Endometrium (tissue), 2 donors: ENCODE measurements around the gene ATP2C2.

Experiments used
- FAIRE-seq: peaks from 2 replicates; lab custom pipeline; 2012; peaks lifted over from hg19 to GRCh38; lab: Jason Lieb, UNC
- donor health status: control.
- donor health status: control.

The ATP2C2 gene

DNA sequence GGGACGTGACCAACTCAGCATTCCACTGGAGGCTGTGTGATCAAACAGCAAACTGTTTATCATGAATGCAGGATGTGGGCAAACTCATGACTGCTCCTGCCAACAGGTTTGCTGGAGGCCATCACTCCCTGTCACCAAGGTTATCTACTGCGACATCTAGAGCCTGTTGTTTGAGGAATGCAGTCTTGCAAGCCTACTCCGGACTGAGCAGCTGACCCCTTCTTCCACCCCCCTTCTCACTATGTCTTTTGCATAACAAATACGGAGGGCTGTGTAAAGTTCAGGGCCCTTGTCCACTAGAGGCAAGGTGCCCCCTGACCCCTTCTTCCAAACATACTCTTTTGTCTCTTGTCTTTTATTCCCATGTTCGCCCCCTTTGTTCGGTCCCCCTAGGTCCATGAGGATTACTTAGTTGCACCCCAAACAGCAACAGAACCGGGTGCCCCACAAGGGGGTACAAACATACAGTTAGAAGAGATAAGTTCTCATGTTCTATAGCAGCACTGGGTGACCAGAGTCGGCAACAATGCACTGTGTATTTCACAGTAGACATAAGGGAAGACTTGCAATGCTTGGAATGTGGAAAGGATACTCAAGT is 107.4 kb downstream of the ATP2C2 start:
- FAIRE-seq: no peak

DNA sequence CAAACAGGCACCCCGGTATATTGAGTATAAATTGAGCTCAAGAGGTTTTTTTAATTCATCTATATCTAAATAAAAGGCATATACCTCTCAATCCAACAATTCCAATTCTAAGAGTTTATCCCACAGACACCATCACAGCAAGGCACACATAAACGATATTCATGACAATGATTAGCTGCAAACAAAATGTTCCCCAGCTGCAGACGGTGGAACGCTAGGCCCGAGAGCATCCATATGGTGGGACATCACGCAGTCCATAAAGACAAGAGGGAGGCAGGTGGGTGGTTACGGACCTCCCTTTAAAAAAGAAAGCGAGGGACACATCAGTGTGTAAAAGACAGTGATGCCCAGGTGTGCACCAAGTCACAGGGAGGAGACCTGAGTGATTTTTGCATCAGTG is 108.1 kb downstream of the ATP2C2 start:
- no peak for FAIRE-seq

DNA sequence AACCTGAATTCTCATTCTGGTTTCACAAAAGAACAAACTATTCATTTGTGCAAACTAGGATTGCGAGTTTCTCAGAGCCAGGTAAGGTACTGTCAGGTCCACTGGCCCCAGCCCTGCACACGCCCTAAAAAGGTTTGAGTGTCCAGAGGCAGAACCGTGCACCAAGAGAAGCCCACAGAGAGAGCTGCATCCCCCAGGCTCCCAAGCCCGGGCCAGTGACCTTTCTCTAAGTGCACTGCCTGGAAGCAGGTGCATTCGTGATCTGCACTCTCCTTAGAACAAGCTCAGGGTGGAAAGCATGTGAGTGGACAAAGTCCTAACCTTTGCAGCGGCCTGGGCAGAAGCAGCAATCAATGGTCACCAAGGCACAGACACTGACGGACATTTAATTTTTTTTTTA is 109.3 kb downstream of the ATP2C2 start:
- no peak for FAIRE-seq

DNA sequence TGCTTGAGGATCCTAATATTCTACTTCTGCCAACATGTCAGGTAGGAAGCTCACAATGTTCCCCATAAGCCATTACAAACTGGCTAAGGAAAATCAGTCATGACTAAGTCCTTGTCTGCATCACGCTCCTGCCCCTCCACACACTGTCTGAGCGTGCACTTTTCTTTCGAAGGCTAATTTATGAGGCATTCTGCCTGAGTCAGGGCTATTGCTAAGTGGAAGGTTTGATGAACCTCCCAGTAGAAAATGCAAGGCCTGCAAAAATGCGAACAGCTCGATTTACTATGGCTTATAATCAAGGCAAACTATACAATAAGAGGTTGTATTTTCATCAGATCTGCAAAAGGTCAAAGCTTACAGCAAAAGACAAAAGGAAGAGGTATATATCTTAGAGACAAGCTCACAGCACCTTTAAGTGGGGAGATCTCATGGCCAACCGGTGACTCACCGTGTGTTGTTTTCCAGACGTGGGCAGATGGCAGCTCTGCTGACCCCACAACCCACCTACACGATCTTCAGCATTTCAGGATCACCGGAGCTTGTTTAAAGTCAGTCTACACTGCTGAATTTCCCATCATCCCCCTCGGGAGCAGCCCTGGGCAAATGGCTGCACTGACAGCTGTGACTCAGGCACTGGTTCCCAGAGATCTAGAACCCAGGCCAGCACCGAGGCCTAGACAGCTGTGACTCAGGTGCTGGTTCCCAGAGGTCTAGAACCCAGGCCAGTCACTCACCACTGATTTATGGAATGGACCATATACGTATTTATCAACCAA is 110.0 kb downstream of the ATP2C2 start:
- FAIRE-seq: no peak

DNA sequence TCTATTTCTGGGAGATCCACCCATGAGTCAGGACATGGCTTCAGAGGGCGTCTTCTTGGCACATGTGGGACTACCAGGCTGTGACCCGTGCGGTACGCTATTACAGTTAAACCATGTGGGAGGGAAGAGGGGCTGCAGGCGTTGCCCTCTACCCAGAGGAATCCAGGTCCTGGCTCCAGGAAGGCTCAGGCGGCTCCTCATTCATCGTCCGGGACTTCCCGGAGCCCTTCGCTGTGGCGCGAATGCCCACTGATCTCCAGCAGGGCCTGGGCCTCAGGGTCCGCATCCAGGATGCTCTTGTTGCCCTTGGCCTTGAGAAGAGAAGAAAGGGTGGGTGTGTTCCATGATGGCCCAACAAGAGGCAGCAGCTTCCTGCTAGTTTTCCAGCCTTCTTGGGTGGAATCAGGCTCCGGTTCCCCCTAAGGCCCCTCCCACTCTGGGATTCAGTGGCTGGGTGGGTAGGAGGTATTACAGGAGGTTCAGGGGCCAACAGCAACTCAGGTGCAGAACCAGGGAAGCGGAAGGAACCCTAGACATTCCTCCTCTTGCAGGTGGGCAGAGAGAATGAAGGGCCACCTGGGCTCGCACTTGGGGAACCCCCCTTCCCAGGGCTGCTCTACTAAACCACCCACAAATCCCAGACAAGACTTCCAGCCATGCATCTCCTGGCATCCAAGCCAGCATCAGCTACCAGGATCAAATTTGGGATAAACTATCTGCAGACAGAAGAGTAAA is 111.5 kb downstream of the ATP2C2 start:
- no peak for FAIRE-seq

DNA sequence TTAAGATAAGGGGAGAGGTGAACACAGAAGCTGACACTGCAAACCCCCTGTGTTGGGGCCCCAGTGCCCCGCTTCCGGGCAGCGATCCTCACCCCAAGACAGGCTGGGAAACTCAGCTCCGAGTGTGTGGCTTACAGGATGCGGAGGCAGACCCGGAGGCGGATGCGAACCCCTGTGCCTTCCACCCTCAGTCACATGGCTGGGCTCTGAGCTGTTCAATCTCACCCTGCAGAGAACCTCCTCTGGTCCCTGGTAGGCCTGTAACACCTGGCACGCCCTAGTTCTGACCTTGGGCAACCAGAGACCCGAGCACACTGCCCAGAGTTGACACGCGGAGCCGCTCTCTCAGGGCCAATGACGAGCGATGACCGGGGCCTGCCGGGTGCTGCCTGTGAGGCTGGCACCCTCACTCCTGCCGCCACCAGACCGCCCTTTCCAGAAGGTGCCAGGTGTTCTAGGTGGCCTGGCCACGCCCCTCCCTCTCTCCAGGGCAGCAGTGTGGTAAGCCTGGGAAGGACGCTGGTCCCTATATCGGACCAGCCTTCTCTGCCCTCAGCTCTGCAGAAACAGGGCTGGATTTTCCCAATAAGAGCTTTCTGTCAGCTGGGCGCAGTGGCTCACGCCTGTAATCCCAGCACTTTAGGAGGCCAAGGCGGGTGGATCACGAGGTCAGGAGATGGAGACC is 112.9 kb downstream of the ATP2C2 start:
- FAIRE-seq: no peak

DNA sequence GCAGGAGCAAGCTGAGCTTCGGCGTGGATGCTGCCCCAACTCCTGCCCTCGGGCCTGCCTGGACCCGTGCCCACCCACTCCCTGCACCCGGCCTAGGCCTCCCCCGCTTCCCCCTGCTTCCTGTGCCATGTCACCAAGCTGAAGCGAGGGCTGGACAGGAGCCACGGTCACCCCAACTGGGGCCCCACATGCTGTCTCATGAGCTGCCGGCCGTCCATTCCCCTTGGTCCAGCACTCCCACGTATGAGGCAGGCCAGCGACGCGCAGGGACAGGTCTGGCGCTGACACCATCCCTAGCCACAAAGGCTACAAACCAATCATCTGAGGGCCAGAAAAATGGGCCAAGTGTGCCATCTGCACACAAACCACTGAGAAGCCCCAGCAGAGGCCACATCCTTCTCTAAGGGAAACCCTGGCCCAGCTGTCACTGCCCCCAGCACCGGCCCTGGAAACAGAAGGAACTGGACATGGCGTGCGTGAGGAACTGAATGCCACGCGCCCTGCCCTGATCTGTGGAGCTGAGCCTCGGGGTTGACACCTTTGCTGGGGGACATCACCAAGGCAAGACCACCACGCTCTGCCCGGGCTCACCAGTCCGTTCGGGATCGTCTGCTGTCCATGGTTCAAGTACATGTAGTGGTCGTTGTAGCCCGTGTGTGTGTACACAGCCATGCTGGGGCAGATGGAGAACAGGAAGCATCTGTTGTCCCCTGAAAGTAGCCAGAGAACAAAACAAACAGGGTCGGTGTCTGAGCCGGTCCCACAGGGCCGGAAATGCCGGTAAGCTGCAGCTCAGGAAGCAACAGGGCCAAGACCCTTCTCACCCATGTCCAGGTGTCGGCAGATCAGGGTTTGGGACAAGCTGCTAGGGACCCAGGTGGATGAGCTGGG is 113.9 kb downstream of the ATP2C2 start:
- FAIRE-seq: no peak

DNA sequence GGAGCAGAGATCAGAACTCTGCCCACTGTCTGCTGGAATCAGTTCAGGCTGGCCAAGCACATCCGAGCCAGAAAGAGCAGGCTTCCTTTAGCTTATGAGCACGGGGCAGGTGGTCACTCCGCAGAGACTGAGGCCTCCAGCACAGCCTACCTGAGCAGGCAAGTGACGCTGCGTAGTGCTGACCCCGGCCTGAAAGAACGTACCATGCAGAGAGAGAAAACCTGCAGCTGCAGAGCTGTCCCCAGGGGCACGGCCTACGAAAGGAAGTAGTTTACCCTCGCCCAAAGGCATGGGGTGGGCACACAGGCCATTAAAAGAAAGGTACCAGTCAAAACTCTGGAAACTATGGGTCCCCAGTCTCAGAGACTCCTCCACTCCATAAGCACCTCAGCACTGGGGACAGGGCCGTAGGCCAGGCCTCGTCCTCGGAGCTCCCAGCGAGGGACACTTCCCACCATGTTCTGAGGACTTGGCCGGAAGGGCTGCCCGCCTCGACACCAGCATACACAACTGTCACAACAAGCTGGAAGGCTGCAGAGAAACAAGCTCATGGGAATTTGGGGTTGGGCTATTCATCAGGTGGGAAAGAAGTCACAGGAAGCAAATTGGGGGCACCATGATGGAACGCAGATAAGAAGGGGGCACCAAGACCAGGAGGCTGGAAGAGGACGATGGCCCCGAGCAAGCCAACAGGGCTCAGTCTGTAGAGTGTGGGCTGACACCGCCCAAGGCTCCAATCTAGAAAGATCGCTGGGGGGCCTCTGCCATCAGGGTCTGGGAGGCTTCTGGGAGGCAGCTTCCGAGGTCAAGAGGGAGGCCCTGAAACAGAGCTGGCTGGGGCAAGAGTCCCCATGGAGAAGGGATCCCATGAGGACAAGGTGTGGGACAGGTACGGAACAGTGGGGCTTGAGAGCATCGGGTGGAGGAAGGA is 114.9 kb downstream of the ATP2C2 start:
- FAIRE-seq: no peak

DNA sequence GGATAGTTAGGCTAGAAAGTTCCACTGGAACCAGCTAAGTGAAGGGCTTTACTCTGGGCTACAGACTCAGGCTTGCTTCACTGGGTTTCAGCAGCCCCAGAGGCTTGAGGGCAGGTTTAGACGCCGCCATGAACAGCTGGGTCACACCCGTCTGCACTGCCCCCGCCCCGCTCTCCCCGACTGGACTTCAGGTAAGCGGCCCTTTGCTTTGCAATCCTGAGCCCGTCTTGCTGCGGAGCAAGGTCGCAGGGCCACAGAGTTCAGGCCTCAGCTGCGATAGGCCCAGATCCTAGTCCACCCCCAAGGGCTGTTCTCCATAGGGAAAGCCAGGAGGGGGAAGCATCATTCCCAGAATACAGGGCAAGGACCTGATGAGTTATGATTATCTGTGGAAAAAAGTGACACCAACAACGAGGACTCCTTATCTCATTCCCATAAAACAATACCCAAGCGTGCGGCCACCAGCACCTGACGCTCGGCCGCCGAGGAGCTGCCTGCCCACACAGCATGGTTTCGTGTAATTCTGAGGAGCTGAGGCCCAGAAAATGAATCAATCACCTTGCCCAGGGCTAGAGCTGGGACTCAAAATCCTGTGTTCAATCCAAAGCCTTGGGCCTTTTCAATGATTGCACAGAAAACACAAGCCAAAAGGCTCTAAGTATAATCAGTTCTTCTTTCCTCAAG is 115.7 kb downstream of the ATP2C2 start:
- no peak for FAIRE-seq

DNA sequence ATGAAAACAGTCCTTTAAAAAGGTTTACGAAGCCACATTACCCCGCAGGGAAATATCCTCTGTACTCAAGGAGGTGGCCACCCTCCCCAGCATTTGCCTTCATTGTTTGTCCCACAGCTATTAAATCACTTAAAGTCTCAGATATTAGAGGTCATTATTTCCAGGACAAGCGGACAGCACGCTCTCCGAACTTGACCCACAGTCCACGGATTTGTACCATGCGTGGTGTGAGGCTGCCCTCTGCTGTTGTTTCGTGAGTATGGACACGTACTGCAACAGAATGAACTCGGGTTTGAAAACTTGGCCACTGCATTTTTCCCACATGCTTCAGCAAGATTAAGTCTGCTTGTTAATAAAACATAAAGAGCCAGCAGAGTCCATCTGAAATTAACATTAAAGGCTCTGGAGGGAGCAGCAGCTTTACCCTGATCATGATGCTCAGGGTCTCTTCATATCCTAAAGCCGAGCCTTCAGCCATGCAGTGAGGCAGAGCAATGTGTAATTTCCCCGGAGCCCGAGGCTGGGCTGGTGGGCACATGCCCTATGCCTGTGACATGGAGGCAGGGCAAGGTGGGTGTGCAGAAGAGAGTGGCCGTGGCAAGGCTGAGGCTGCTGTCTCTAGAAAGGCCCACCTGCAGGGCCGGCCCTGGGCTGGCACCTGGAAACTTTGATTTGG is 116.4 kb downstream of the ATP2C2 start:
- FAIRE-seq: peak; percentile 75

DNA sequence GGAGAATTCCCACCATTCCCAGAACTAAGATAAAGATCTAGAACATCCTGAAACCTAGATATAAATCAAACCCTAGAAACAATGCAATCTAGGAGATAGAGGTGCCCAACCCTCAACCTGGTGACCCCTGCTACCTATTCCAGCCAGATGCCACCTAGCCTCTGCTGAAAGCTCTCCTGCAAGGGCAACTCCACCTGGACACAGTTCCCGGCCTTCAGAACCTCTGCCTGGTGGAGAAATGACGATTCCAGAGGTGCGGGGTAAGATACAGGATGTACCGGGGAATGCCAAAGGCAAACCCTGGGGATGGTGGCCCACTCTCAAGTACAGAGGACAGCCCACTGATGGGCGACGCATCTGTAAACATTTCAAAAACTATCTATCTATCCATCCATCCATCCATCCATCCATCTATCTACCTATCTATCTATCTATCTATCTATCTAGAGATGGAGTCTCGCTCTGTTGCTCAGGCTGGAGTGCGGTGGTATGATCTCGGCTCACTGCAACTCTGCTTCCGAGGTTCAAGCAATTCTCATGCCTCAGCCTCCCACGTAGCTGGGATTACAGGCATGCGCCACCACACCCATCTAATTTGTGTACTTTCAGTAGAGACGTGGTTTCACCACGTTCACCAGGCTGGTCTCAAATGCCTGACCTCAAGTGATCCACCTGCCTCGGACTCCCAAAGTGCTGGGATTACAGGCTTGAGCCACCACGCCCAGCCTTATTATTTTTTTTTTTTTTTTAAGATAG is 117.1 kb downstream of the ATP2C2 start:
- FAIRE-seq: no peak

DNA sequence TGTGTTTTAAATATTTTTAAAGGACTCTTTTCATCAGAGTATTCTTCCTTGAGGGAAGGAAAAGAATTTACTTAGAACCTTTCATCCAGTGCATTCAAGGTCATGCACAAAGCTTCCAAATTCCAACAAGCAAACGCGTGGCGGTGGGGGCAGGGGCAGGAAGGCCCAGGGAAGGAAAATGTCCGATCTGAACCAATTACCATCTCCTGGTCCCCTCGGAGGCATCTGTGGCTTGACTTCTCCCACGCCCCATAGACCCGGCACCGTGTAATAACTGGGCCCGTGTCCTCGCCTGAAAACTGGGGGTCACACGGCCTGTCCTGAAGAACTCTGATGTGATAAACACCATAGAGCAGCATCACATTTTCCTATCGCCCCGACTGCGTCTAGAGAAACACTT is 117.8 kb downstream of the ATP2C2 start:
- no peak for FAIRE-seq

DNA sequence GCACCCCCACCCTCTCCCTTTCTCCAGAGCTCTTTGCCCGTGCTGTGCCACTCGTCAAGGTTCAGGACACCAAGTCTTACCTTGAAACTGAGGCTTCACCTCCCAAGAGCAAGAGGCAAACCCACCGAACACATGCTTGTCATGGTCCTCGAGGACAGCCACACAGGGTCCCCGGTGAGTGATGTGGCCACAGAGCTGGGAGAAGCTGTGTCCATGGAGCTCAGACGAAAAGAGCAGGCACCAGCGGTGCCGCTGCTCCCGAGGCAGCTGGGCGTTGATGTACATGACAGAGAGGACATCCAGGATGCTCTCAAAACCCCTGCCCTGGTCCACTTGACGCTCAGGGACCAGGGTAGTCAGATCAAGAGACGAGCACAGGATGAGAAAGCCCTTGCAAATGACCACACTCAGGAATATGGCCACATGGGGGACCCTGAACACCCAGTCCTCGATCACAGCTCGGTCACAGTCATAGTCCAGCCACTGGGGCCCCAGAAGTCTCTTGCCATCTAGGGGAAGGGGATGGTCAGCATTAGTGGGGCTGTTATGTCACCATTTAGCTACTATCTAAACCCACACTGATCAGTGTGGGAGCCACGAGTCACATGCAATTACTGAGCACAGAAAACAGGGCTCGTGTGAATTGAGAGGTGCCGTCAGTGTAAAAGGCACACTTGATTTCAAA is 118.4 kb downstream of the ATP2C2 start:
- FAIRE-seq: no peak

DNA sequence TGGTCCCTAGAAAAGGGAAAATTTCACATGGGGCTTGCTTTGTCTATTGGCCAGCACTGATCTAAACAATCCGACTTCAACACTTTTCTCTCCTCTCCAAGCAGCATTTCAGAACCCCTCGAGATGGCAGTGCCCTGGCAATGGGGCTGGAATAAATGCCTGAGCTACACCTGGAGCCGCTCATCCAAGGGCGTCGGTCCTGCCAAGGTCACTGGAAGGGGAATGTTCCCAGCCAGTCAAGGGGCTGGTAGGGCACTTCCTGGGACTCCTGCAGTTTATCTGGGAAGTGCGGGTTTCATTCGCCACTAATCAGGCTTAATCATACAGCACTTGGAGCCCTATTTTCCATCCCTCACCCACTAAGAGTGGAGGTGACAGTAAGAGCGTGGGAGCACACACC is 119.0 kb downstream of the ATP2C2 start:
- FAIRE-seq: no peak

DNA sequence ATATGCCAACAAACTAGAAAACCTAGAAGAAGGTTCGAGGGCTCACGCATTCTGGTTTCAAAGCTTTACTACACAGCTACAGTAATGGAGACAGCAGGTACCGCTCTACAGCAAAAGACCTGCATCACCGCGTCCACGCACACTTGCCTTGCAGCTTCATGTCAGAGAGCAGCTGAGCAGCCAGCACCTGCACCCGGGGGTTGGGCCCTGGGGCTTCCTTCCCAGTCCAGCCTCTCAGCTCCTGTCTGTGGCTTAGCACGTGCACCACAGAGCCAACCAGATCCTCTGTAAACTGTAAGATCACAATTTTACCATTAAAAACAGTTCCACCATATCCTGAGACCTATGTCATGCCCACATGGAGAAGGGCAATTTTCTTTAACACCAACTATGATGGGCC is 120.8 kb downstream of the ATP2C2 start:
- no peak for FAIRE-seq

DNA sequence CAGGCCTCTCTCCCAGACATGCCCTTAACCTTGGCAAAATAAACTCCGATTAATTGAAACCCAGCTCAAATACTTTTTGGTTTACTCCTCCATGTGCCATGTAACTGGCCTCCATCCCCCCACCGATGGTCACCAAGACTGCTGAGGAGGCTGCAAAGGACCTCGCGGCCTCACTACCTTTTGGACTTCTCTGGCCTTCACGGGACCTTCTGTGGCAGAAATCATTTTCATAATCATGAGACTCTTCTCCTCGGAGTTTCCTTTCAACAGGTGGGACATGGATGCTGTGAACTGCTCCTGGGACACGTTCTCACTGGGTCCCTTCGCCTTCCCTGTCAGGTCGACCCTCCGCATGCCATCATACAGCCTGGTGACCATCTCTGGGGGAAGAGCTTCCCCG is 127.2 kb downstream of the ATP2C2 start:
- no peak for FAIRE-seq

DNA sequence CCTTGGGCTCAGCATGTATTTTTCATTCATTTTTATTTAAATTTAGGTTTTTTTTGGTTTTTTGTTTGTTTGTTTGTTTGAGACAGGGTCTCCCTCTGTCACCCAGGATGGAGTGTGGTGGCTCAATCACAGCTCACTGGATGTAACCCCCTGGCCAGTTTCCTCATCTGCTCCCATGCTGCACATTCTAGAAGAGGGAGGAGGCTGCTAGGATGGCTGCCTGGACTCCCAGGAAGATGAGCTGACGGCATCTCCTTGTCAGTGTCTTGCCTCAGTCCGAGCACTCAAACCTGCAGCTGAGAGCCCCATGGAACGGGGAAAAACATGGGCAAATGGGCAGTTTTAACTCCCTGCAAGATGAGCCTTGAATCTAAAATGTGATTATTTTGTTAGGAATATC is 128.7 kb downstream of the ATP2C2 start:
- FAIRE-seq: no peak
